ENCODE measurements around the gene BTRC. TPM values are rescaled to one million over a fixed set of nuclear protein-coding genes. Genes with fewer than 3 reads are reported as not detected.

The BTRC gene
- total RNA-seq, 2 donors from 2014 or later, result 16.0 to 25.4 TPM

DNA sequence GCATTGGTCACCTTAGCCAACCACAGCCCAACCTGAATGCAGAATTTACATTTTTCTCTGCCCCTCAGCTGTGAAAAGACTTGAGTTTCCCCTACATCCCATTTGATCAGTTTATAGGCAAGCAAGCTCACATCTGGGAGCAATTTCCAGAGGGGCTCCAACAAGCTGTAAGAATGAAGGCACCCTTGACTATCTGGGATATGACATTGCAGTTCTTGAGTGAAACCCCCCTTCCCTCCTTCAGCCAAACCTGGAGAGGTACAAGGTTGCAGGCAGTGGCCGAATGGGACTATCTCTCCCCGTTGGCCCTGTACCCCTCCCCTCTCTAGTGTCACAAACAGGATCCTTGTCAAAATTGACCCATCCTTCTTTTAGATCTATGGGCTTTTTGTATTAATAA is 203.6 kb downstream of the BTRC start:
- H3K4me3 ChIP-seq, result no peak overlapping the region
- intact Hi-C loops (cut with DNase I), result no loop called here
- no peaks in the 10 kb centered on the region for H3K27me3 ChIP-seq (replicated peaks; ENCODE audit: insufficient read depth)
- H3K36me3 ChIP-seq, result no peaks in the 10 kb centered on the region
- no peak overlapping the region for H3K27ac ChIP-seq
- H3K4me1 ChIP-seq (replicated peaks), result no peaks in the 10 kb centered on the region
- 90% methylated on average over 2 of the region's 2 CpGs for WGBS
- TF ChIP-seq, protein P1, sequence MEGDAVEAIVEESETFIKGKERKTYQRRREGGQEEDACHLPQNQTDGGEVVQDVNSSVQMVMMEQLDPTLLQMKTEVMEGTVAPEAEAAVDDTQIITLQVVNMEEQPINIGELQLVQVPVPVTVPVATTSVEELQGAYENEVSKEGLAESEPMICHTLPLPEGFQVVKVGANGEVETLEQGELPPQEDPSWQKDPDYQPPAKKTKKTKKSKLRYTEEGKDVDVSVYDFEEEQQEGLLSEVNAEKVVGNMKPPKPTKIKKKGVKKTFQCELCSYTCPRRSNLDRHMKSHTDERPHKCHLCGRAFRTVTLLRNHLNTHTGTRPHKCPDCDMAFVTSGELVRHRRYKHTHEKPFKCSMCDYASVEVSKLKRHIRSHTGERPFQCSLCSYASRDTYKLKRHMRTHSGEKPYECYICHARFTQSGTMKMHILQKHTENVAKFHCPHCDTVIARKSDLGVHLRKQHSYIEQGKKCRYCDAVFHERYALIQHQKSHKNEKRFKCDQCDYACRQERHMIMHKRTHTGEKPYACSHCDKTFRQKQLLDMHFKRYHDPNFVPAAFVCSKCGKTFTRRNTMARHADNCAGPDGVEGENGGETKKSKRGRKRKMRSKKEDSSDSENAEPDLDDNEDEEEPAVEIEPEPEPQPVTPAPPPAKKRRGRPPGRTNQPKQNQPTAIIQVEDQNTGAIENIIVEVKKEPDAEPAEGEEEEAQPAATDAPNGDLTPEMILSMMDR (IDR thresholded peaks at IDR 0.05), result no peak
- TF ChIP-seq POLR2A (IDR thresholded peaks at IDR 0.05) (no peak), POLR2AphosphoS5 (IDR thresholded peaks at IDR 0.05) (no peak)
- H3K9me3 ChIP-seq, result no peaks in the 10 kb centered on the region
- no peak for DNase-seq (ENCODE audit: low spot score)

DNA sequence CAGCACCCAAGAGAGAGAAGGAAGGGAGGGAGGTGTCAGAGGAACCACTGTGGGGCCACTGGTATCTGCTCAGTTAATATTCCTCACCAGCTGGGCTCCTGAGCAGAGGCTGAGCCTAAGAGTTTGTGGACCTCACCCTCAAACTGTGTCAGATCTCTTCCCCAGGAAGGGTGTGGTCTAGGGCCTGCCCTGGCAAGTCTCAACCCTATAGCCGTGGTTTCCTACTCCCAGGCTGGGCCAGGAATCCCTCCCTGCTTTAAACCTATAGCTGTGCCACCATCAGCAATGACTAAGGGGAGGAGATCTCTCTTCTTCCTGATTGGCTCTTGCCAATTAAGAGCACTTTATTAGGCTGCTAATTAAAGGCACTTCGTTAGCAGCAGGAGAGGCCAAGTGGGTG is 204.2 kb downstream of the BTRC start:
- DNase-seq (ENCODE audit: low spot score), result no peak
- no peak overlapping the region for H3K27ac ChIP-seq
- 47% methylated on average over 2 of the region's 2 CpGs for WGBS

DNA sequence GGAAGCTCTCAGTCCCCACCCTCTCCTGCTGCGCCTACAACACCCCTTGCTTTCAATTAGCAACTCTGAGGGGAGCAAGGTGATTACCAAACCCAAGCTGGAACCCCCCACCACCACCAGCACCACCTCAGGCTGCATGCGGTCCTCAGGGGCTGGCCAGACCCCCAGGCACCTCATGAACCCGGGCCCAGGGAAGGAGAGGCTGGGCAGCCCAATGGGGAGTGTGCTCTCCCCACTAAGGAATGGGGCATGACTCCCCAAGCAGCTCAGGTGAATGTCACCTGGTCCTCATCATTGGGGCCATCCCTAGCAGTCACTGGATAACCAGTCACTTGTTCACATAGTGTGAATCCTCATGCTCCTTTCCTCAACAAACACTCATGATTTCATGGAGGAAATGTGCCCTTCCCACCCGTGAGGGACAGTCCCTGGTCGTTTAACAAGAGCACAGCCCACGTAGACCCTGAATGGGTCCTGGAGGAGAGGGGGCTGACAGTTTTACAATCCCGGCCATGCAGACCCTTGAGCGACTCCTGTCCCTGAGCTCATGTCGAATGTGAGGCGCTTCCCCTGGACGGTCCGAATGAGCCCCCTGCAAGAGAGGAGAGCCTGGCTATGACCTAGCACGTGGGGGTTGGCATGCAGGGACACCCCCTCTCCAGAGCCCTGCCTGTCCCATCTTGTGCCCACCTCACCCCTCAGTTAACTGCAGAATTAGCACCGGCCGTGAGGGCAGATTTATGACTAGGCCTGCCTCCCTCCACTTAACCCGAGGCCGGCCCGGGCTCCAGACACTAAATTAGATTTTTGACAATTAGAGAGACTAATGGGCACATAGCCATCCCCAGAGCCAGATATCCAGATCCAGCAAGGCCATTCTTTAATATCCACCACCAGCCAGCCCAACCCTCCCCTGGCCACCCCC is 205.0 kb downstream of the BTRC start:
- 42% methylated on average over 18 of the region's 18 CpGs for WGBS
- H3K36me3 ChIP-seq, result no peaks in the 10 kb centered on the region
- no peak overlapping the region for H3K27ac ChIP-seq
- intact Hi-C loops (cut with DNase I), result no loop called here
- no peak for DNase-seq (ENCODE audit: low spot score)
- H3K4me1 ChIP-seq (replicated peaks), result no peaks in the 10 kb centered on the region
- TF ChIP-seq POLR2A (IDR thresholded peaks at IDR 0.05), result no peak
- TF ChIP-seq, protein P1 (IDR thresholded peaks at IDR 0.05), result no peak
- TF ChIP-seq POLR2AphosphoS5 (IDR thresholded peaks at IDR 0.05), result no peak
- H3K27me3 ChIP-seq (replicated peaks; ENCODE audit: insufficient read depth), result no peaks in the 10 kb centered on the region
- H3K9me3 ChIP-seq, result no peaks in the 10 kb centered on the region
- no peak overlapping the region for H3K4me3 ChIP-seq

More for the DNA sequence above, 204.2 kb downstream of the BTRC start:
- Histone ChIP-seq H3K27me3 (replicated peaks; ENCODE audit: insufficient read depth) (no peaks in the 10 kb centered on the region), H3K4me3 (no peak overlapping the region), H3K4me1 (replicated peaks) (no peaks in the 10 kb centered on the region), H3K36me3 (no peaks in the 10 kb centered on the region), H3K9me3 (no peaks in the 10 kb centered on the region)
- intact Hi-C loops (cut with DNase I), result no loop called here
- TF ChIP-seq POLR2A (IDR thresholded peaks at IDR 0.05) (no peak), POLR2AphosphoS5 (IDR thresholded peaks at IDR 0.05) (no peak)
- TF ChIP-seq, protein P1 (IDR thresholded peaks at IDR 0.05), result no peak

DNA sequence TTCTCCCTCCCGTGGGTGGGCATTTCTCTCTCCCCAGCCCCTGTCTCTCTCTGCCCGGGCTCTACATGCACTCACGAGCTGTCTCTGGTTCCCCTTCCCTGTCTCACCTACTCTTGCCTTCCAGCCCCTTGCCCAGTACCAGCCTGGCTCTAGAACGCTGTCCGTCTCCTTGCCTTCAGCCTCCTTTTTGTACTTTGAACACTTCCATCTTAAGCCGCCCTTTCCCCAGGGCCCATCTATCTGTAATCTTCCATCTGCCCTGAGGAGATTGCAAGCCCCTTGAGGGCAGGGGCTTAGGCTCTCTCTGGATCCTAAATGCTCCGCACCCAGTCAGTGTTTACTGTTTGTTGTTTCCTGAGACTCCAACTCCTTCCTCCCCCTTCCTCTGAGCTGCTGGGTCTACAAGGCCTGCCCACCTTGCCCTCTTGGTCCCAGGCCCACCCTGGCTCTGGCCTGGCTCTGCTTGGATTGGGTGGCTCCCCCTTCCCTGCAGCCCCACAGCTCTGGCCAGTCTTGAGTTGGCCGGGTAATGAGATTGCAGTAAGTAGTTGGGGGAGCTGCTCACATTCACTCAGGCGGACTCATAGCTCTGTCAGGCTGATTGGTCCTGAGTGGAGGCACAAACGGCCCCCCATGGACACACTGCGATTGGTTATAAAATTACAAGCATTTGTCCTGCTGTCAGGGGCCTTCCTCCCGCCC is 205.8 kb downstream of the BTRC start:
- DNase-seq (ENCODE audit: low spot score), result no peak
- 69% methylated on average over 12 of the region's 12 CpGs for WGBS
- intact Hi-C loops (cut with DNase I), result loop anchor here (10.0 kb wide), 2 partner anchors 95 to 265 kb away; no protein-coding TSS in a partner anchor
- H3K27ac ChIP-seq, result no peak overlapping the region
- H3K4me1 ChIP-seq (replicated peaks), result no peaks in the 10 kb centered on the region
- TF ChIP-seq POLR2A (IDR thresholded peaks at IDR 0.05) (no peak), POLR2AphosphoS5 (IDR thresholded peaks at IDR 0.05) (no peak)
- TF ChIP-seq, protein P1 (IDR thresholded peaks at IDR 0.05), result no peak
- no peaks in the 10 kb centered on the region for H3K27me3 ChIP-seq (replicated peaks; ENCODE audit: insufficient read depth)
- H3K9me3 ChIP-seq, result no peaks in the 10 kb centered on the region
- no peaks in the 10 kb centered on the region for H3K36me3 ChIP-seq
- no peak overlapping the region for H3K4me3 ChIP-seq

Measured in prostate gland (tissue), 2 donors.